Heart right ventricle (tissue), 16 donors: ENCODE data around the gene CELSR1. TPM values are rescaled to one million over a fixed set of nuclear protein-coding genes. Genes with fewer than 3 reads are reported as not detected.

Experiments
- ATAC-seq, 8 donors: fragments of 200-7000 bp; cut with Tn5 transposase; one replicate each; pipeline ENCODE4 v1.9.1; 2020; ENCODE audit warnings: mild to moderate bottlenecking in 8 of 8, moderate library complexity in 8 of 8, moderate number of reproducible peaks in 1 of 8
- DNase-seq, 2 donors: peaks; one replicate each; pipeline ENCODE4 v3.0.0-alpha.2; 2020
- H3K27ac ChIP-seq, 10 donors: fragments of 200-600 bp; sonication (generic) in 2 of 10; one replicate each; pipeline versions ENCODE4 v1.5.0 to v1.8.0; 2020 to 2022; ENCODE audit warnings: mild to moderate bottlenecking in 3 of 10
- H3K27me3 ChIP-seq, 7 donors: fragments of 200-600 bp; one replicate each; pipeline ENCODE4 v1.8.0; 2021 to 2022; ENCODE audit warnings: mild to moderate bottlenecking in 2 of 7
- H3K36me3 ChIP-seq, 9 donors: fragments of 200-600 bp; sonication (generic) in 1 of 9; one replicate each; pipeline versions ENCODE4 v1.5.0 to v1.8.0; 2020 to 2022; ENCODE audit warnings: mild to moderate bottlenecking in 2 of 9
- H3K4me1 ChIP-seq, 9 donors: fragments of 200-600 bp; sonication (generic) in 1 of 9; one replicate each; pipeline versions ENCODE4 v1.5.0 to v1.8.0; 2020 to 2022; ENCODE audit warnings: mild to moderate bottlenecking in 4 of 9
- H3K4me3 ChIP-seq, 10 donors: fragments of 200-600 bp; sonication (generic) in 2 of 10; one replicate each; pipeline versions ENCODE4 v1.5.0 to v1.8.0; 2020 to 2022; ENCODE audit warnings: mild to moderate bottlenecking in 7 of 10, moderate library complexity in 2 of 10
- H3K9me3 ChIP-seq, 11 donors: fragments of 200-600 bp in 10 of 11; sonication (generic) in 2 of 11; one replicate each; pipeline versions ENCODE4 v1.5.0 to v1.8.0; 2013 to 2022; ENCODE audit warnings: mild to moderate bottlenecking in 2 of 11, control low read depth in 1 of 11, moderate library complexity in 1 of 11
- WGBS, 2 donors: extraction: QIAGEN DNeasy Blood & Tissue Kit; methylation state at CpG; one replicate each; pipeline ENCODE4 v1.1.7; 2013; ENCODE audit warnings: inconsistent platforms in 1 of 2; 5-methylcytosine and 5-hydroxymethylcytosine counted together
- intact Hi-C, 10 donors: fragments of 100-400 bp; cut with DNase I; formaldehyde crosslinking; loops; one replicate each; pipeline versions ENCODE4 v1.11.1 to v1.14.2; 2022
- polyA plus RNA-seq, 2 donors: library from polyadenylated mRNA; stranded (reverse); fragments of 200-250 nt; gene quantifications; one replicate each; pipeline ENCODE4 v1.2.3, GENCODE V29; 2013
- total RNA-seq, 10 donors: library from RNA; stranded (reverse); fragmentation: NEBNext Ultra II Directional in 3 of 10; extraction: Animal tissue kit (Norgen Biotek cat#: 25700) in 3 of 10; gene quantifications; one replicate each; pipeline versions ENCODE4 v1.2.1 to v1.2.4, GENCODE V29; 2021 to 2023
- TF ChIP-seq, protein P1 (sequence below), 9 donors: fragments of 200-600 bp; sonication (generic) in 2 of 9; IDR thresholded peaks; one replicate each; pipeline versions ENCODE4 v1.5.0 to v1.8.0; 2021 to 2022; ENCODE audit warnings: antibody characterized with exemption in 9 of 9, mild to moderate bottlenecking in 5 of 9, moderate library complexity in 1 of 9
- donor health status: Arrhythmogenic right ventricular cardiomyopathy.
- donor health status: ischemic (EF 13 %, LVEDD 7.1; RV severe dilation, severe dysfunction).
- donor health status: healthy with polysubstance abuse.
- donor health status: DM: no; HTN: yes; CAD: no.
- donor health status: DM: no; HTN: no; CAD: no.
- donor health status: ischemic (EF 25% LVEDD 6.9; RV normal size, moderate dysfunction).
- donor health status: ischemic (EF 25% LVEDD 5.7; RV mildly dilated, moderate dysfunction).
- donor health status: healthy.
- donor health status: DM: yes; HTN: yes; CAD: no.
- donor health status: Ischemic cardiomyopathy.
- donor health status: ischemic (EF 35%, LVEDD 5.7; RV mildly dilated, moderate dysfunction).
- donor health status: nonischemic (EF 11% LVEDD 7.7; RV severe dilation, severe dysfunction).
- donor health status: DM: yes; HTN: yes; CAD: no.
- donor health status: PGD.
- donor health status: ischemic (EF 29% LVEDD 5.4; RV normal size, mild dysfunction).
- donor health status: nonischemic (EF 23%, LVEDD 6.1; RV moderate dilation, normal function).

CELSR1 gene
- total and polyA plus RNA-seq, 12 donors = 4.0 to 16.7 (median 11.4) TPM

DNA sequence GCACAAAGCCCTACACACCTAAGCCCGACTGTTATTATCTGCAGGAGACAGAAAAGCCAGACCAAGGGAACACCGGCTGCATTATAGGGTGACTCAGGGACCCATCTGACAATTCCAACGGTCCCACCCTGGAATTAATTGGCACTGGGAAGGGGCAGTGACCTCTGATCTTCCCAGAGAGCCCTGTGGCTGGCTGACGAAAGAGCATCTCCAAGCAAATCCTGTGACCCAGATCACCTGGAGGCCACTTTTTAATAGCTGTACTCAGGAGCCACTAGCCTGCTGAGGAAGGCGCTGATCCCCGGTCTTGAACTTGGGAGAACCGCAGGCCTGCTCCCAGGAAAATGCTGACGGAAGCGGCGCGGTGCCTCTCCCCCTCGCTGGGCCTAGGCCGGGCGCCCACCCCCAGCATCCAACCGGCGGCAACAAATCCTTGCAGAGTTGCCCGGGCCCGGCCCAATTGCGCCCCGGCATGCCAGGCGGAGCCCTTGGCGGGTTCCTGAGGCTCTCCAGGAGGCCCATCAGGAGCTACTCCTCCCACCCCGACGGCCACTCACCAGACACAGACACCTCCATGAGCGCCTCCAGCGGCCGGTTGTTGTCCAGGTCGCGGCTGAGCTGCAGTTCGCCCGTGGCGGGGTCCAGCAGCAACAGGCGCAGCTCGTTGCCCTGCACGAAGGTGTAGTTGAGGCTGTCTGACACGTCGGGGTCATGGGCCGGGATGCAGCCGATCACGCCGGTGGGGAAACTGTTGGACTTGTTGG lies 4.2 kb downstream of the CELSR1 start:
- WGBS, 2 donors = 88 to 90% methylated on average over 40 to 41 of the region's 41 CpGs
- DNase-seq = no peak
- intact Hi-C loops = loop anchor here in 2 of 10 donors (10.0 kb wide), 2 partner anchors 128 to 408 kb away; no protein-coding TSS in a partner anchor

DNA sequence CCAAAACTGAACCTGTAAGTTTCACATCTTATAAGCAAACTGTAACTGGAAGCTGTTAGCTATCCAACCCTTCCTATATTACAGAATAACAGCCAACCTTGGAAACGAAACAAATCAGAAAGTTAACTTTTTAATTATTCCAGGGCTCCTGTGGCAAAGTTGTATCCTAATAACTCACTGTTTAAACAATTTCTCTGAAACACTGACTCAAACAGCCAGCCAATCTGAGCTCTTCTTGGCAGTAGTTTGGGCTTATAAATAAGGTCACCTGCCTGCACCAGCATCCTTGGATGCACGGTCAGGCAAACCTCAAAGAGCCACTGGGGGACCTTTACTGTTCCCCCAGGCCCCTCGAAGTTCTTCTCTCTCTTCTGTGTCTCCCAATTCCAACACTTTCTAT lies 5.0 kb downstream of the CELSR1 start:
- Histone ChIP-seq H3K4me3 (no peak overlapping the region), H3K36me3 (no peaks in the 10 kb centered on the region), H3K4me1 (peaks cover 0 to 14% (median 0%) of the 10 kb centered on the region in 9 donors), H3K27ac (no peak overlapping the region), H3K27me3 (peaks cover 0 to 19% (median 12%) of the 10 kb centered on the region in 7 donors), H3K9me3 (no peaks in the 10 kb centered on the region)
- ATAC-seq (no peak), DNase-seq (no peak)
- intact Hi-C loops = loop anchor here in 2 of 10 donors (10.0 kb wide), 2 partner anchors 128 to 408 kb away; no protein-coding TSS in a partner anchor
- TF ChIP-seq, protein P1, sequence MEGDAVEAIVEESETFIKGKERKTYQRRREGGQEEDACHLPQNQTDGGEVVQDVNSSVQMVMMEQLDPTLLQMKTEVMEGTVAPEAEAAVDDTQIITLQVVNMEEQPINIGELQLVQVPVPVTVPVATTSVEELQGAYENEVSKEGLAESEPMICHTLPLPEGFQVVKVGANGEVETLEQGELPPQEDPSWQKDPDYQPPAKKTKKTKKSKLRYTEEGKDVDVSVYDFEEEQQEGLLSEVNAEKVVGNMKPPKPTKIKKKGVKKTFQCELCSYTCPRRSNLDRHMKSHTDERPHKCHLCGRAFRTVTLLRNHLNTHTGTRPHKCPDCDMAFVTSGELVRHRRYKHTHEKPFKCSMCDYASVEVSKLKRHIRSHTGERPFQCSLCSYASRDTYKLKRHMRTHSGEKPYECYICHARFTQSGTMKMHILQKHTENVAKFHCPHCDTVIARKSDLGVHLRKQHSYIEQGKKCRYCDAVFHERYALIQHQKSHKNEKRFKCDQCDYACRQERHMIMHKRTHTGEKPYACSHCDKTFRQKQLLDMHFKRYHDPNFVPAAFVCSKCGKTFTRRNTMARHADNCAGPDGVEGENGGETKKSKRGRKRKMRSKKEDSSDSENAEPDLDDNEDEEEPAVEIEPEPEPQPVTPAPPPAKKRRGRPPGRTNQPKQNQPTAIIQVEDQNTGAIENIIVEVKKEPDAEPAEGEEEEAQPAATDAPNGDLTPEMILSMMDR (IDR thresholded peaks at IDR 0.05) = no peak
- WGBS, 2 donors = 45 to 56% methylated on average over 3 of the region's 3 CpGs

More for the DNA sequence above, 4.2 kb downstream of the CELSR1 start:
- TF ChIP-seq, protein P1 (IDR thresholded peaks at IDR 0.05) = no peak
- no peaks in the 10 kb centered on the region for H3K9me3 ChIP-seq
- H3K4me1 ChIP-seq = peaks cover 0 to 21% (median 7%) of the 10 kb centered on the region in 9 donors
- H3K4me3 ChIP-seq = no peak overlapping the region
- H3K27me3 ChIP-seq = peaks cover 0 to 26% (median 19%) of the 10 kb centered on the region in 7 donors
- no peak overlapping the region for H3K27ac ChIP-seq
- no peak for ATAC-seq
- H3K36me3 ChIP-seq = no peaks in the 10 kb centered on the region

DNA sequence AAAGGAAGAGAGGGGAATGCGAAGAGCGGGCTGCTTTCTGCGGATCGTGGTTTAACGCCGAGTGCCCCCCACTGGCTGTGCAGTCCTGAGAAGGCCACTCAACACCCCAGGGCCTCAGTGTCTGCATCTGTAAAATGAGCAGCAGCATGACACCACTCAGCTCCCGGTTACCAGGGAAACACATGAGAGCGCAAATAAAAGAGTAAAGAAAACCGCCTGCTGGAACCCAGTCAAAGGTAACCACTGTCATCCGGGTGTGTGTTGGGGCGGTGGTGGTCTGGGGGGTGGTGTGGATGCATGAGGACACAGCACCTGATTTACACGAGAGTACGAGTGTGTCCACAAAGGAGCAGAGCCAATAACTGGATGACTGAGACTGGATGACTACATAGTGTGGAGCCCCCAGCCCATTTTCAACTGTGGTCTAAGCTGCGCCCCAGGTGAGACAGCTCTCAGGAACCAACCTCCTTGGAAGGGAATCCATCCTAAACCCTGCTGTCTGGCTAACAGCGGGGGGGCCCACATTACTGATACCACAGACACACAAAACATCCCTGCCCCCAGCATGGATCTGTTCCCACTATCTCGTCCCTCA lies 5.7 kb downstream of the CELSR1 start:
- peaks cover 0 to 19% (median 13%) of the 10 kb centered on the region in 7 donors for H3K27me3 ChIP-seq
- no peak overlapping the region for H3K4me3 ChIP-seq
- DNase-seq (no peak), ATAC-seq (no peak)
- no peaks in the 10 kb centered on the region for H3K36me3 ChIP-seq
- no peak overlapping the region for H3K27ac ChIP-seq
- 85 to 88% methylated on average over 16 of the region's 16 CpGs for WGBS, 2 donors
- TF ChIP-seq, protein P1 (IDR thresholded peaks at IDR 0.05) = no peak
- intact Hi-C loops = loop anchor here in 2 of 10 donors (10.0 kb wide), 2 partner anchors 127 to 407 kb away; no protein-coding TSS in a partner anchor
- H3K9me3 ChIP-seq = no peaks in the 10 kb centered on the region
- peaks cover 0 to 14% (median 0%) of the 10 kb centered on the region in 9 donors for H3K4me1 ChIP-seq

DNA sequence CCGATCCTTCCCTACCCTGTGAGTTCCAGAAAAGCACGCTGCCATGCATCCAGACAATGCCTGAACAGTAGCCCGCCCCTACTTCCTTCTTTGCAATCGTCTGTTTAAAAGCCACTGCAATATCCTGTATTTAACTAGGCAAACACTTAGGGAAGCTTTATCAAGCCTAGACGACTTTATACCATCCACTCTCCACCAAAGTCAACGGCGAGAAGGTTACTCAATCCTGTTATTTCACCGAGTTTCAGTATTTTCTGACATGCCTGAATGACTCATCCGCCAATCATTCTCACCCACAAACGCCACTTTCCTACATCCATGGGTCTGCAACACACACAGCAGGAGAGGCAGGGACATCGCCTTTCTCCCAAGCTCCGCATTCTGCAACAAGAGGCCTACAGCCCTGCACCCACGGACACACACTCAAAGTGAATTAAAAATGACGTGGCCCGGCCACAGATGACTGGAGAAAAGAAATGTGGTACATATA lies 9.3 kb downstream of the CELSR1 start:
- no peak overlapping the region for H3K27ac ChIP-seq
- no peak overlapping the region for H3K4me3 ChIP-seq
- H3K4me1 ChIP-seq = peaks cover 0 to 9% (median 0%) of the 10 kb centered on the region in 9 donors
- DNase-seq (no peak), ATAC-seq (no peak)
- H3K9me3 ChIP-seq = no peaks in the 10 kb centered on the region
- TF ChIP-seq, protein P1 (IDR thresholded peaks at IDR 0.05) = no peak
- no peaks in the 10 kb centered on the region for H3K36me3 ChIP-seq
- intact Hi-C loops = no loop called here
- WGBS, 2 donors = 62 to 67% methylated on average over 15 of the region's 15 CpGs
- peaks cover 0 to 19% (median 7%) of the 10 kb centered on the region in 7 donors for H3K27me3 ChIP-seq
